HuH-7 (cell line): ENCODE data around the gene RPGRIP1L.
A peak's percentile ranks its signal among the peaks of the same experiment; 100 is the strongest.

Experiments used
- DNase-seq: peaks from one replicate; pipeline ENCODE4 v3.0.0; 2011; ENCODE audit warnings: low spot score

Gene RPGRIP1L

GRCh38 chr16:53600616-53601015 lies 103.0 kb downstream of the RPGRIP1L start:
- no peak for DNase-seq

- DNase-seq: no peak
Measured at GRCh38 chr16:53600126-53600525, 103.5 kb downstream of the RPGRIP1L start.

GRCh38 chr16:53599548-53599947 lies 104.1 kb downstream of the RPGRIP1L start:
- DNase-seq: no peak

- no peak for DNase-seq
Measured at GRCh38 chr16:53598511-53599275, 105.0 kb downstream of the RPGRIP1L start.

- DNase-seq: no peak
Measured at GRCh38 chr16:53597776-53598175, 105.9 kb downstream of the RPGRIP1L start.

- DNase-seq: no peak
Measured at GRCh38 chr16:53588081-53588648, 115.5 kb downstream of the RPGRIP1L start.

GRCh38 chr16:53583401-53583800 lies 120.3 kb downstream of the RPGRIP1L start:
- DNase-seq: no peak

- DNase-seq: no peak
Measured at GRCh38 chr16:53581784-53582183, 121.9 kb downstream of the RPGRIP1L start.

GRCh38 chr16:53580038-53580802 lies 123.4 kb downstream of the RPGRIP1L start:
- DNase-seq: no peak

GRCh38 chr16:53576904-53577303 lies 126.8 kb downstream of the RPGRIP1L start:
- DNase-seq: no peak

GRCh38 chr16:53576210-53576609 lies 127.4 kb downstream of the RPGRIP1L start:
- DNase-seq: no peak

- DNase-seq: no peak
Measured at GRCh38 chr16:53571763-53572162, 131.9 kb downstream of the RPGRIP1L start.

- DNase-seq: no peak
Measured at GRCh38 chr16:53566552-53567245, 137.0 kb downstream of the RPGRIP1L start.

- DNase-seq: no peak
Measured at GRCh38 chr16:53565296-53565863, 138.3 kb downstream of the RPGRIP1L start.

- DNase-seq: no peak
Measured at GRCh38 chr16:53563426-53563825, 140.2 kb downstream of the RPGRIP1L start.

- no peak for DNase-seq
Measured at GRCh38 chr16:53561101-53561888, 142.4 kb downstream of the RPGRIP1L start.

- no peak for DNase-seq
Measured at GRCh38 chr16:53559270-53559951, 144.2 kb downstream of the RPGRIP1L start.

- DNase-seq: no peak
Measured at GRCh38 chr16:53558710-53559109, 144.9 kb downstream of the RPGRIP1L start.

GRCh38 chr16:53556521-53556920 lies 147.1 kb downstream of the RPGRIP1L start:
- no peak for DNase-seq

GRCh38 chr16:53549970-53550690 lies 153.5 kb downstream of the RPGRIP1L start:
- DNase-seq: peak; percentile 55
